SU-DHL-6 (cell line): Measurements from ENCODE around the gene ZNF280B.

Source experiments
- CTCF ChIP-seq: fragments of 200-600 bp; sonication (generic); IDR thresholded peaks from one replicate; pipeline ENCODE4 v1.5.1; 2017; ENCODE audit warnings: antibody characterized with exemption, mild to moderate bottlenecking, low read length, moderate library complexity; ENCODE audit not compliant: insufficient read depth, poor library complexity, severe bottlenecking
- EZH2phosphoT487 ChIP-seq: fragments of 200-600 bp; sonication (generic), shearing (Covaris generic); conservative IDR thresholded peaks from 2 replicates; pipeline ENCODE4 v1.6.1; 2018; ENCODE audit warnings: mild to moderate bottlenecking, antibody characterized with exemption, low read length, moderate library complexity, mixed read lengths

DNA sequence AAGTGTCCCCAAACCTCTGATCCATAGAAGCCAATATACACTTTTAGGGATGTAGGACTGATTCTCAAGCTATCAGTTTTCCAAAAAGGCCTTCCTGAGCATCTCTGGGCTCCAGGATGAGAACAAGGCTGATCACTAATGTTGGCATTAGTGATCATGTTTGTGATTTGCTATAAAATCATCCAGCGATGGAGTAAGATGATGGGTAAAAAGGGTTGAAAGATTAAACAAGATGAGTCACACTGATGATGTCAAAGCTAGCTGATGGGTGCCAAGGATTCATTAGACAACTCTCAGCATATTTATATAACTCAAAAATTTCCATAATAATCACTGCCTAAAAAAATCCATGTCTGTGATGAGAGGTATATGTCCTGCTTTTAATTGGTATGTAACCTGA lies 42.8 kb downstream of the ZNF280B start:
- TF ChIP-seq CTCF (no peak), EZH2phosphoT487 (no peak)
